Airway epithelial cell (primary cell): ENCODE results near the gene GLRA3. TPM values are rescaled to one million over a fixed set of nuclear protein-coding genes. Genes with fewer than 3 reads are reported as not detected.

ENCODE experiments used
- total RNA-seq: library from RNA; depleted of rRNA; stranded (reverse); fragments of >200 nt; gene quantifications from 2 replicates; pipeline ENCODE4 v1.2.3, GENCODE V29; 2015

The GLRA3 gene
- not detected in 2 replicates for total RNA-seq

GRCh38 chr4:174828845-174829701 is at the start of gene GLRA3:
Gene GLRA3 (minus strand): TSS chr4:174829247. CDS start chr4:174828811, 436 bp downstream.

Other genes starting within 250 kb of the GLRA3 start
- not detected in 2 replicates for gene ADAM29, start 89.1 kb upstream of the GLRA3 start, total RNA-seq